GM18508 (cell line): ENCODE measurements around the gene CMSS1.

Source experiments
- ATAC-seq: cut with Tn5 transposase; IDR thresholded peaks from one replicate; pipeline ENCODE4 v1.9.1; 2021; ENCODE audit warnings: moderate number of reproducible peaks; ENCODE audit not compliant: insufficient read depth, unreplicated experiment

Gene CMSS1

GRCh38 chr3:99927671-99928457, 110.2 kb downstream of the CMSS1 start:
- ATAC-seq = no peak

- no peak for ATAC-seq
Measured at GRCh38 chr3:99928771-99929744, 111.4 kb downstream of the CMSS1 start.

- no peak for ATAC-seq
Measured at GRCh38 chr3:99929745-99930139, 112.1 kb downstream of the CMSS1 start.

GRCh38 chr3:99931059-99931458, 113.4 kb downstream of the CMSS1 start:
- no peak for ATAC-seq

GRCh38 chr3:99933971-99934750, 116.5 kb downstream of the CMSS1 start:
- no peak for ATAC-seq

- ATAC-seq = no peak
Measured at GRCh38 chr3:99934975-99935797, 117.5 kb downstream of the CMSS1 start.

- ATAC-seq = no peak
Measured at GRCh38 chr3:99938270-99938911, 120.7 kb downstream of the CMSS1 start.

GRCh38 chr3:99939876-99940275, 122.2 kb downstream of the CMSS1 start:
- no peak for ATAC-seq

- ATAC-seq = no peak
Measured at GRCh38 chr3:99940350-99940749, 122.7 kb downstream of the CMSS1 start.

GRCh38 chr3:99941211-99941610, 123.5 kb downstream of the CMSS1 start:
- no peak for ATAC-seq

GRCh38 chr3:99943931-99944761, 126.5 kb downstream of the CMSS1 start:
- ATAC-seq = no peak

GRCh38 chr3:99945328-99945995, 127.8 kb downstream of the CMSS1 start:
- no peak for ATAC-seq

GRCh38 chr3:99947356-99947755, 129.7 kb downstream of the CMSS1 start:
- ATAC-seq = no peak

GRCh38 chr3:99948467-99949089, 130.9 kb downstream of the CMSS1 start:
- ATAC-seq = no peak

- ATAC-seq = no peak
Measured at GRCh38 chr3:99949956-99950670, 132.5 kb downstream of the CMSS1 start.

- ATAC-seq = no peak
Measured at GRCh38 chr3:99950921-99951320, 133.3 kb downstream of the CMSS1 start.

- no peak for ATAC-seq
Measured at GRCh38 chr3:99951701-99952100, 134.0 kb downstream of the CMSS1 start.
